SK-N-SH (cell line): ENCODE results near the gene SLCO3A1. TPM values are rescaled to one million over a fixed set of nuclear protein-coding genes. Genes with fewer than 3 reads are reported as not detected.

Experiments used
- CTCF ChIA-PET: fragments of 300-600, 350-600 bp; formaldehyde crosslinking; extraction: SDS; loops from one replicate; lab custom pipeline; 2021; lab: Yijun Ruan, JAX
- POLR2A ChIA-PET: fragments of 350-600 bp; sonication (Branson Sonifier 250); formaldehyde crosslinking; extraction: SDS; loops from one replicate; lab custom pipeline; 2020; ENCODE audit warnings: antibody characterized with exemption, inconsistent platforms; lab: Yijun Ruan, JAX
- DNase-seq: peaks from one replicate; pipeline ENCODE4 v3.0.0; 2012
- H2AFZ ChIP-seq: fragments of 200-600 bp; sonication (generic); 2 replicates; pipeline ENCODE4 v1.8.1; 2016; ENCODE audit warnings: antibody characterized with exemption, mild to moderate bottlenecking, low read depth
- H3F3A ChIP-seq: fragments of 200-600 bp; sonication (generic); replicated peaks from 2 replicates; pipeline ENCODE3; 2016; ENCODE audit warnings: antibody characterized with exemption, mild to moderate bottlenecking; ENCODE audit not compliant: insufficient read depth
- H3K27ac ChIP-seq, 2 experiments: fragments of 200-500 bp in 1 of 2; fragments of 200-600 bp in 1 of 2; sonication (Bioruptor generic) in 1 of 2; sonication (generic), shearing (Covaris generic) in 1 of 2; 2 replicates each; pipeline versions ENCODE4 v1.5.1 to v1.6.1; 2014 to 2016; ENCODE audit warnings: low read depth in 2 of 2, inconsistent platforms in 1 of 2, low read length in 1 of 2, mild to moderate bottlenecking in 1 of 2, mixed read lengths in 1 of 2
- H3K27me3 ChIP-seq: fragments of 200-600 bp; sonication (generic), shearing (Covaris generic); 2 replicates; pipeline ENCODE4 v1.6.1; 2016; ENCODE audit warnings: mixed run types; ENCODE audit not compliant: insufficient read depth
- H3K36me3 ChIP-seq, 2 experiments: fragments of 200-500 bp in 1 of 2; fragments of 200-600 bp in 1 of 2; sonication (Bioruptor generic) in 1 of 2; sonication (generic) in 1 of 2; replicated peaks in 1 of 2; 2 replicates each; pipeline versions ENCODE3 to v1.5.1; 2014 to 2016; ENCODE audit warnings: low read length in 1 of 2, mild to moderate bottlenecking in 1 of 2; ENCODE audit not compliant: insufficient read depth in 2 of 2, control insufficient read depth in 1 of 2
- H3K4me1 ChIP-seq, 2 experiments: fragments of 200-500 bp in 1 of 2; fragments of 200-600 bp in 1 of 2; sonication (Bioruptor generic) in 1 of 2; sonication (generic), shearing (Covaris generic) in 1 of 2; 2 replicates each; pipeline versions ENCODE4 v1.5.1 to v1.6.1; 2014 to 2016; ENCODE audit warnings: low read depth in 1 of 2, low read length in 1 of 2, mixed run types in 1 of 2; ENCODE audit not compliant: insufficient read depth in 2 of 2, control insufficient read depth in 1 of 2
- H3K4me2 ChIP-seq: fragments of 200-600 bp; sonication (generic), shearing (Covaris generic); 2 replicates; pipeline ENCODE4 v1.6.1; 2017; ENCODE audit warnings: mixed run types
- H3K4me3 ChIP-seq, 2 experiments: fragments of 200-500 bp in 1 of 2; fragments of 200-600 bp in 1 of 2; sonication (Bioruptor generic) in 1 of 2; sonication (generic), shearing (Covaris generic) in 1 of 2; 2 replicates each; pipeline versions ENCODE4 v1.5.1 to v1.8.1; 2014 to 2016; ENCODE audit warnings: low read depth in 2 of 2, inconsistent platforms in 1 of 2, low read length in 1 of 2, mild to moderate bottlenecking in 1 of 2, mixed read lengths in 1 of 2, moderate library complexity in 1 of 2
- H3K79me2 ChIP-seq: fragments of 200-600 bp; sonication (generic); 2 replicates; pipeline ENCODE4 v1.8.1; 2017; ENCODE audit warnings: mild to moderate bottlenecking; ENCODE audit not compliant: insufficient read depth
- H3K9ac ChIP-seq: fragments of 200-600 bp; sonication (generic); 2 replicates; pipeline ENCODE4 v1.6.1; 2017; ENCODE audit warnings: mixed run types
- H3K9me2 ChIP-seq: fragments of 200-600 bp; sonication (generic); 2 replicates; pipeline ENCODE4 v1.6.1; 2017; ENCODE audit warnings: mixed run types
- H3K9me3 ChIP-seq: fragments of 200-600 bp; sonication (generic); 2 replicates; pipeline ENCODE4 v1.6.1; 2017; ENCODE audit warnings: mixed run types, mild to moderate bottlenecking, moderate library complexity
- H4K20me1 ChIP-seq: fragments of 200-600 bp; sonication (generic); 2 replicates; pipeline ENCODE4 v1.6.1; 2017; ENCODE audit warnings: mild to moderate bottlenecking, mixed run types; ENCODE audit not compliant: insufficient read depth
- CTCF ChIP-seq: fragments of 200-600 bp; sonication (generic); IDR thresholded peaks from 2 replicates; pipeline ENCODE4 v1.6.1; 2017; ENCODE audit warnings: antibody characterized with exemption, mild to moderate bottlenecking, moderate library complexity
- EP300 ChIP-seq, 2 experiments: IDR thresholded peaks; 2 replicates each; pipeline versions ENCODE4 v1.4.0 to v1.6.1; 2012; ENCODE audit warnings: borderline replicate concordance in 1 of 2, low read depth in 1 of 2, low read length in 1 of 2
- EZH2phosphoT487 ChIP-seq: fragments of 200-600 bp; sonication (generic); IDR thresholded peaks from 2 replicates; pipeline ENCODE4 v1.6.1; 2017; ENCODE audit warnings: low read depth, mixed run types, mild to moderate bottlenecking, antibody characterized with exemption, moderate library complexity, borderline replicate concordance
- FOXJ3 ChIP-seq: sonication (generic); formaldehyde crosslinking; IDR thresholded peaks from 2 replicates; pipeline ENCODE4 v1.5.1; 2020; ENCODE audit warnings: mild to moderate bottlenecking, missing genetic modification reagents
- GABPA ChIP-seq: IDR thresholded peaks from 2 replicates; pipeline ENCODE4 v1.4.0; 2012; ENCODE audit warnings: low read depth, mild to moderate bottlenecking
- MAX ChIP-seq: IDR thresholded peaks from 2 replicates; pipeline ENCODE4 v1.4.0; 2012; ENCODE audit warnings: low read depth
- MEF2A ChIP-seq: IDR thresholded peaks from 2 replicates; pipeline ENCODE4 v1.4.0; 2012; ENCODE audit warnings: low read depth, borderline replicate concordance
- MXI1 ChIP-seq: IDR thresholded peaks from 2 replicates; pipeline ENCODE4 v1.6.1; 2012; ENCODE audit warnings: mild to moderate bottlenecking, low read depth, low read length, improper control_type of control experiment
- NFIC ChIP-seq: IDR thresholded peaks from 2 replicates; pipeline ENCODE4 v1.4.0; 2012; ENCODE audit warnings: borderline replicate concordance
- NRF1 ChIP-seq: IDR thresholded peaks from 2 replicates; pipeline ENCODE4 v1.6.1; 2012; ENCODE audit warnings: low read depth, mild to moderate bottlenecking, low read length
- POLR2AphosphoS5 ChIP-seq: IDR thresholded peaks from 2 replicates; pipeline ENCODE4 v1.6.1; 2012; ENCODE audit warnings: low read depth, low read length
- RCOR1 ChIP-seq: fragments of 150-350 bp; IDR thresholded peaks from 2 replicates; pipeline ENCODE4 v1.6.1; 2017; ENCODE audit warnings: antibody characterized with exemption, low read length
- RFX5 ChIP-seq: IDR thresholded peaks from 2 replicates; pipeline ENCODE4 v1.6.1; 2012; ENCODE audit warnings: mild to moderate bottlenecking, improper control_type of control experiment, low read length
- RXRA ChIP-seq: IDR thresholded peaks from 2 replicates; pipeline ENCODE4 v1.4.0; 2012; ENCODE audit warnings: low read depth, mild to moderate bottlenecking, borderline replicate concordance
- SIN3A ChIP-seq: IDR thresholded peaks from 2 replicates; pipeline ENCODE4 v1.6.1; 2012; ENCODE audit warnings: low read depth, mild to moderate bottlenecking, low read length, moderate library complexity, borderline replicate concordance
- SMC3 ChIP-seq: IDR thresholded peaks from 2 replicates; pipeline ENCODE4 v1.6.1; 2012; ENCODE audit warnings: low read depth, low read length, improper control_type of control experiment
- TCF12 ChIP-seq: IDR thresholded peaks from 2 replicates; pipeline ENCODE4 v1.4.0; 2012
- WGBS: methylation state at CpG from one replicate; pipeline ENCODE4 v1.1.6; 2017; ENCODE audit warnings: low lambda C conversion rate; 5-methylcytosine and 5-hydroxymethylcytosine counted together
- polyA plus RNA-seq, 3 experiments: library from polyadenylated mRNA; depleted of rRNA; stranded (reverse); fragments of >200 nt; gene quantifications; 2 replicates each; pipeline ENCODE4 v1.2.3, GENCODE V29; 2012
- TF ChIP-seq, protein P1 (sequence below): IDR thresholded peaks from 2 replicates; pipeline ENCODE4 v1.4.0; 2012; ENCODE audit warnings: low read depth, borderline replicate concordance
- TF ChIP-seq, protein P2 (sequence below): fragments of 150-350 bp; IDR thresholded peaks from 2 replicates; pipeline ENCODE4 v1.6.1; 2017; ENCODE audit warnings: antibody characterized with exemption, low read length, low read depth, borderline replicate concordance

The SLCO3A1 gene
- polyA plus RNA-seq, 1 of the 3 experiments (the other 2 are of a cell fraction) = 19.7 TPM

DNA sequence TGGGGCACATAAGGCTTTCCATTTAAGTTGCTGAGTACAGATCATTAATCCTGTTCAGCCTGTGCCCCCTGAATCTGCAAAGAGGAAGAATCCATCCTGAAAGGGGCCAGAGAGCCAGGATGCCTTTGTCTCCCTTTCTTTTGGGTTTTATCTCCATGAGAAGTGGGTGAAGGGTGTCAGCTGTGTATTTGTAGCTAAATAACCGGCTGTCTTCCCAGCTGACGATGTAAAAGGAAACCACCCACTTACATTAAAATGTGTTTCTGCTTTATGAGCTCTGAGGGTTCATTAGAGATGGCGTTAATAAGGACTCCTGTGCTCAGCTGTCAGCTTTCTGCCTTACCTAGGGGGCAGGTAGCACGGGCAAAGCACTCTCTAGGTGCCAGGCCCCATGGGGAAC lies 83.4 kb downstream of the SLCO3A1 start:
- Histone ChIP-seq H3K9me2 (no peaks in the 10 kb centered on the region), H3K79me2 (peaks cover 3% of the 10 kb centered on the region), H3K27me3 (no peaks in the 10 kb centered on the region), H4K20me1 (no peaks in the 10 kb centered on the region), H3K9ac (no peak overlapping the region), H3K4me3 (no peak overlapping the region), H3K9me3 (no peaks in the 10 kb centered on the region), H3K4me2 (no peak overlapping the region), H3K27ac (no peak overlapping the region)
- no peak for DNase-seq
- POLR2A ChIA-PET = no interaction called here
- WGBS = 93% methylated on average over 4 of the region's 4 CpGs
- TF ChIP-seq POLR2AphosphoS5 (no peak), SIN3A (no peak), SMC3 (no peak), MXI1 (no peak), MEF2A (no peak), TCF12 (no peak), EP300 (IDR thresholded peaks at IDR 0.05; ENCODE audit: borderline replicate concordance in 1 of 2, low read depth in 1 of 2, low read length in 1 of 2) (no peak), NRF1 (no peak), RFX5 (no peak), MAX (no peak), EZH2phosphoT487 (no peak), FOXJ3 (CRISPR knock-in tag) (no peak), CTCF (no peak)
- TF ChIP-seq, protein P1, sequence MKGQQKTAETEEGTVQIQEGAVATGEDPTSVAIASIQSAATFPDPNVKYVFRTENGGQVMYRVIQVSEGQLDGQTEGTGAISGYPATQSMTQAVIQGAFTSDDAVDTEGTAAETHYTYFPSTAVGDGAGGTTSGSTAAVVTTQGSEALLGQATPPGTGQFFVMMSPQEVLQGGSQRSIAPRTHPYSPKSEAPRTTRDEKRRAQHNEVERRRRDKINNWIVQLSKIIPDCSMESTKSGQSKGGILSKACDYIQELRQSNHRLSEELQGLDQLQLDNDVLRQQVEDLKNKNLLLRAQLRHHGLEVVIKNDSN = no peak
- TF ChIP-seq, protein P2, sequence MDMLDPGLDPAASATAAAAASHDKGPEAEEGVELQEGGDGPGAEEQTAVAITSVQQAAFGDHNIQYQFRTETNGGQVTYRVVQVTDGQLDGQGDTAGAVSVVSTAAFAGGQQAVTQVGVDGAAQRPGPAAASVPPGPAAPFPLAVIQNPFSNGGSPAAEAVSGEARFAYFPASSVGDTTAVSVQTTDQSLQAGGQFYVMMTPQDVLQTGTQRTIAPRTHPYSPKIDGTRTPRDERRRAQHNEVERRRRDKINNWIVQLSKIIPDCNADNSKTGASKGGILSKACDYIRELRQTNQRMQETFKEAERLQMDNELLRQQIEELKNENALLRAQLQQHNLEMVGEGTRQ = no peak
- TF ChIP-seq, all 33 proteins: peak for 0
- CTCF ChIA-PET = interaction anchor here (1.9 kb wide), 1 partner anchor 141 kb away, joined by 7 read pairs; no protein-coding TSS in a partner anchor
- Histone ChIP-seq H3K36me3 (no peaks in the 10 kb centered on the region), H3K4me1 (peaks cover 0 to 12% of the 10 kb centered on the region in 2 experiments; a peak in 1 of 4 replicates), H3F3A (no peaks in the 10 kb centered on the region), H2AFZ (no peak overlapping the region)

GRCh38 chr15:91938136-91938535 lies 84.6 kb downstream of the SLCO3A1 start:
- Histone ChIP-seq H3K4me3 (no peak overlapping the region), H3K4me1 (peaks cover 4 to 12% of the 10 kb centered on the region in 2 experiments; a peak in 2 of 4 replicates), H3K36me3 (no peaks in the 10 kb centered on the region), H3K79me2 (peaks cover 11% of the 10 kb centered on the region), H3F3A (no peaks in the 10 kb centered on the region), H3K27ac (no peak overlapping the region), H3K9me3 (no peaks in the 10 kb centered on the region), H3K9me2 (no peaks in the 10 kb centered on the region), H3K9ac (no peak overlapping the region), H2AFZ (no peak overlapping the region), H3K27me3 (no peaks in the 10 kb centered on the region), H3K4me2 (no peak overlapping the region), H4K20me1 (no peaks in the 10 kb centered on the region)
- CTCF ChIA-PET = no interaction called here
- TF ChIP-seq GABPA (no peak), RCOR1 (no peak), NFIC (no peak), RXRA (no peak), MXI1 (no peak), CTCF (no peak), SMC3 (no peak), FOXJ3 (CRISPR knock-in tag) (no peak)
- no peak for DNase-seq
- 92% methylated on average over 3 of the region's 3 CpGs for WGBS
- POLR2A ChIA-PET = no interaction called here
